ENCODE data around the gene SKAP1.

SKAP1 gene

DNA sequence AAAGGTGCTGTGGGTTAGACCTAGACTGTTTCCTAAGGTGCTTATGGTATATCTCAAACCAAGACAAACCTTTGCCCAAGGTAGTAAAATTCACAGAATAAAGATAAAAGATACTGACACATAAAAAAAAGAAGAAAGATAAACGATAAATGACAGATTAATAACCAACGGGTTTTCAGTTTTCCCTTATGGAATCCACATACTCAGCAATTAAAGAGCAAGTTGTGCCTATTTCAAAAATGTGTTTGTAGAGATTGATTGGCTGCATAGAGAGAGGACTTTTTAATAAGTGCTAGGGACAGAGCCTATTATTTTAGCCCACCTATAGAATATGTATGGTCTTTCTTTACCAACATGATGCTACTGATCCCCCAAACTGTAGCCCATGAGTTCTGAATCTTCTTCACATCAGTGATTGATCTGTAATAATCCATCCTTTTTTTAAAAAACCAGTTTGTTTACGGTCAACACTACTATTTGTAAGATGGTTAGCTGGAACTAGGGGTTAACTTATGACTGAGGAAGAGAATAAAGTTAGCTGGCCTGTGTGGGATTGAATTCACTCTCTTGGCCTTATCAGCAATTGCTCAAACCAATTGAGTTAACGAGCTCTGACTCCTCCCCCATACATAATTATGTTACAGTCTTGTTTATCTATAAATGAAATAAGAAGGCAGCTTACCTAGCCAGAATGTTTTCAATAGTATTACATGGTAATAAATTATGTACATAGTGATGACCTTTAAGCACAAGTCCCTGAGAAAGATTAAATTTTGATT, 268.7 kb downstream of the SKAP1 start:
- no peak for TF ChIP-seq CTCF (IDR thresholded peaks at IDR 0.05; ENCODE audit: low read depth, low read length)
- in situ Hi-C loops (cut with HindIII; ENCODE audit: low sequenced_read_pairs): no loop called here
- no peak overlapping the region for H3K4me3 ChIP-seq (ENCODE audit: low read depth, low read length)
- no peak for DNase-seq (ENCODE audit: low read depth, low spot score)

GRCh38 chr17:48160177-48161081, 269.6 kb downstream of the SKAP1 start:
- no peak for TF ChIP-seq CTCF (IDR thresholded peaks at IDR 0.05; ENCODE audit: low read depth, low read length)
- in situ Hi-C loops (cut with HindIII; ENCODE audit: low sequenced_read_pairs): no loop called here
- H3K4me3 ChIP-seq (ENCODE audit: low read depth, low read length): no peak overlapping the region
- no peak for DNase-seq (ENCODE audit: low read depth, low spot score)

DNA sequence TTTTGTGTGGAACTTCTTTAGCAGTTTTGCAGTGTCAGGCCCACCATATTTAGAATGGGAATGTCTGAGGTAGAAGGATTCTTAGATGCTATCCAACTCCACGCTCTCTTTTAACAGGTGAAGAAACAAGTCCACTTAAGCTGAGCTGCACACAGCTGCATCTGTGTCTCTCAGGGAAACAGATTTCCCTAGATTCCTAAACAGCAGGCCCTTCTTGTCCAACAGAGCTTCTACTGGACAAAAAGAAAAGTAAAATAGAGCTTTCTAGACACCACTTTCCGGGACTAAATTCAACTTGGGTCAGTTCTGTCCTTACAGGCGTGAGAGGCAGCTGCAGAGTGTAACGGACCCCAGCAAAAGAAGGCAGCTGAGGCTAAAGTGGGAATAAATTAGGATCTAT, 270.8 kb downstream of the SKAP1 start:
- no peak overlapping the region for H3K4me3 ChIP-seq (ENCODE audit: low read depth, low read length)
- DNase-seq (ENCODE audit: low read depth, low spot score): no peak
- in situ Hi-C loops (cut with HindIII; ENCODE audit: low sequenced_read_pairs): no loop called here
- no peak for TF ChIP-seq CTCF (IDR thresholded peaks at IDR 0.05; ENCODE audit: low read depth, low read length)

- no peak for DNase-seq (ENCODE audit: low read depth, low spot score)
- TF ChIP-seq CTCF (IDR thresholded peaks at IDR 0.05; ENCODE audit: low read depth, low read length): no peak
- in situ Hi-C loops (cut with HindIII; ENCODE audit: low sequenced_read_pairs): no loop called here
- H3K4me3 ChIP-seq (ENCODE audit: low read depth, low read length): no peak overlapping the region
Measured at GRCh38 chr17:48155889-48156611, 274.0 kb downstream of the SKAP1 start.

- peak; percentile 68 for DNase-seq (ENCODE audit: low read depth, low spot score)
- in situ Hi-C loops (cut with HindIII; ENCODE audit: low sequenced_read_pairs): no loop called here
Measured at GRCh38 chr17:48153691-48154358, 276.2 kb downstream of the SKAP1 start.

More at GRCh38 chr17:48153691-48154358, 276.2 kb downstream of the SKAP1 start:
- TF ChIP-seq CTCF (IDR thresholded peaks at IDR 0.05; ENCODE audit: low read depth, low read length): peak; percentile 69
- no peak overlapping the region for H3K4me3 ChIP-seq (ENCODE audit: low read depth, low read length)

Measured in astrocyte of the spinal cord (primary cell).